ENCODE measurements around the gene PSORS1C1. TPM values are rescaled to one million over a fixed set of nuclear protein-coding genes. Genes with fewer than 3 reads are reported as not detected.

Gene PSORS1C1
- total RNA-seq, 1 donor from 2014 or later, result under 0.01 TPM

- Histone ChIP-seq H3K4me1 (ENCODE audit: control insufficient read depth in 3 of 3, insufficient read depth in 3 of 3, low read length in 3 of 3) (peaks cover 8 to 13% (median 11%) of the 10 kb centered on the region in 3 donors), H3K36me3 (ENCODE audit: control insufficient read depth in 3 of 3, insufficient read depth in 3 of 3, low read length in 3 of 3) (no peaks in the 10 kb centered on the region), H3K4me3 (ENCODE audit: low read length in 3 of 3) (no peak overlapping the region), H3K27me3 (ENCODE audit: control insufficient read depth in 3 of 3, insufficient read depth in 3 of 3, low read length in 3 of 3) (no peaks in the 10 kb centered on the region), H3K27ac (ENCODE audit: low read depth, low read length) (no peak overlapping the region), H3K9ac (ENCODE audit: low read depth in 1 of 3, low read length in 3 of 3) (no peak overlapping the region), H3K9me3 (ENCODE audit: control insufficient read depth in 3 of 3, low read length in 3 of 3) (no peaks in the 10 kb centered on the region)
Measured at GRCh38 chr6:31081872-31082271, 32.7 kb upstream of the PSORS1C1 start.

- Histone ChIP-seq H3K9ac (ENCODE audit: low read depth in 1 of 3, low read length in 3 of 3) (no peak overlapping the region), H3K27ac (ENCODE audit: low read depth, low read length) (no peak overlapping the region), H3K4me1 (ENCODE audit: control insufficient read depth in 3 of 3, insufficient read depth in 3 of 3, low read length in 3 of 3) (peaks cover 13 to 19% (median 15%) of the 10 kb centered on the region in 3 donors), H3K27me3 (ENCODE audit: control insufficient read depth in 3 of 3, insufficient read depth in 3 of 3, low read length in 3 of 3) (no peaks in the 10 kb centered on the region), H3K36me3 (ENCODE audit: control insufficient read depth in 3 of 3, insufficient read depth in 3 of 3, low read length in 3 of 3) (no peaks in the 10 kb centered on the region), H3K9me3 (ENCODE audit: control insufficient read depth in 3 of 3, low read length in 3 of 3) (no peaks in the 10 kb centered on the region), H3K4me3 (ENCODE audit: low read length in 3 of 3) (no peak overlapping the region)
Measured at GRCh38 chr6:31083742-31084354, 30.8 kb upstream of the PSORS1C1 start.

GRCh38 chr6:31086788-31087440, 27.7 kb upstream of the PSORS1C1 start:
- H3K27me3 ChIP-seq (ENCODE audit: control insufficient read depth in 3 of 3, insufficient read depth in 3 of 3, low read length in 3 of 3), result no peaks in the 10 kb centered on the region
- H3K36me3 ChIP-seq (ENCODE audit: control insufficient read depth in 3 of 3, insufficient read depth in 3 of 3, low read length in 3 of 3), result no peaks in the 10 kb centered on the region
- no peak overlapping the region for H3K9ac ChIP-seq (ENCODE audit: low read depth in 1 of 3, low read length in 3 of 3)
- H3K9me3 ChIP-seq (ENCODE audit: control insufficient read depth in 3 of 3, low read length in 3 of 3), result no peaks in the 10 kb centered on the region
- H3K4me3 ChIP-seq (ENCODE audit: low read length in 3 of 3), result no peak overlapping the region
- peaks cover 12 to 14% (median 13%) of the 10 kb centered on the region in 3 donors for H3K4me1 ChIP-seq (ENCODE audit: control insufficient read depth in 3 of 3, insufficient read depth in 3 of 3, low read length in 3 of 3)
- H3K27ac ChIP-seq (ENCODE audit: low read depth, low read length), result no peak overlapping the region

- Histone ChIP-seq H3K9me3 (ENCODE audit: control insufficient read depth in 3 of 3, low read length in 3 of 3) (no peaks in the 10 kb centered on the region), H3K36me3 (ENCODE audit: control insufficient read depth in 3 of 3, insufficient read depth in 3 of 3, low read length in 3 of 3) (no peaks in the 10 kb centered on the region), H3K27me3 (ENCODE audit: control insufficient read depth in 3 of 3, insufficient read depth in 3 of 3, low read length in 3 of 3) (no peaks in the 10 kb centered on the region), H3K9ac (ENCODE audit: low read depth in 1 of 3, low read length in 3 of 3) (no peak overlapping the region), H3K4me1 (ENCODE audit: control insufficient read depth in 3 of 3, insufficient read depth in 3 of 3, low read length in 3 of 3) (peaks cover 12 to 14% (median 13%) of the 10 kb centered on the region in 3 donors), H3K27ac (ENCODE audit: low read depth, low read length) (no peak overlapping the region), H3K4me3 (ENCODE audit: low read length in 3 of 3) (no peak overlapping the region)
Measured at GRCh38 chr6:31087494-31088089, 27.0 kb upstream of the PSORS1C1 start.

GRCh38 chr6:31090275-31090972, 24.2 kb upstream of the PSORS1C1 start:
- Histone ChIP-seq H3K27me3 (ENCODE audit: control insufficient read depth in 3 of 3, insufficient read depth in 3 of 3, low read length in 3 of 3) (no peaks in the 10 kb centered on the region), H3K9me3 (ENCODE audit: control insufficient read depth in 3 of 3, low read length in 3 of 3) (no peaks in the 10 kb centered on the region), H3K9ac (ENCODE audit: low read depth in 1 of 3, low read length in 3 of 3) (no peak overlapping the region), H3K4me1 (ENCODE audit: control insufficient read depth in 3 of 3, insufficient read depth in 3 of 3, low read length in 3 of 3) (peaks cover 7 to 19% (median 14%) of the 10 kb centered on the region in 3 donors), H3K36me3 (ENCODE audit: control insufficient read depth in 3 of 3, insufficient read depth in 3 of 3, low read length in 3 of 3) (no peaks in the 10 kb centered on the region), H3K27ac (ENCODE audit: low read depth, low read length) (no peak overlapping the region), H3K4me3 (ENCODE audit: low read length in 3 of 3) (no peak overlapping the region)

- H3K9me3 ChIP-seq (ENCODE audit: control insufficient read depth in 3 of 3, low read length in 3 of 3), result no peaks in the 10 kb centered on the region
Measured at GRCh38 chr6:31090973-31091364, 23.6 kb upstream of the PSORS1C1 start.

GRCh38 chr6:31091680-31092079, 22.9 kb upstream of the PSORS1C1 start:
- Histone ChIP-seq H3K27me3 (ENCODE audit: control insufficient read depth in 3 of 3, insufficient read depth in 3 of 3, low read length in 3 of 3) (no peaks in the 10 kb centered on the region), H3K9ac (ENCODE audit: low read depth in 1 of 3, low read length in 3 of 3) (no peak overlapping the region), H3K4me1 (ENCODE audit: control insufficient read depth in 3 of 3, insufficient read depth in 3 of 3, low read length in 3 of 3) (peaks cover 7 to 19% (median 14%) of the 10 kb centered on the region in 3 donors), H3K36me3 (ENCODE audit: control insufficient read depth in 3 of 3, insufficient read depth in 3 of 3, low read length in 3 of 3) (no peaks in the 10 kb centered on the region), H3K9me3 (ENCODE audit: control insufficient read depth in 3 of 3, low read length in 3 of 3) (no peaks in the 10 kb centered on the region), H3K4me3 (ENCODE audit: low read length in 3 of 3) (no peak overlapping the region), H3K27ac (ENCODE audit: low read depth, low read length) (no peak overlapping the region)

More at GRCh38 chr6:31090973-31091364, 23.6 kb upstream of the PSORS1C1 start:
- Histone ChIP-seq H3K27ac (ENCODE audit: low read depth, low read length) (no peak overlapping the region), H3K4me3 (ENCODE audit: low read length in 3 of 3) (no peak overlapping the region), H3K36me3 (ENCODE audit: control insufficient read depth in 3 of 3, insufficient read depth in 3 of 3, low read length in 3 of 3) (no peaks in the 10 kb centered on the region), H3K4me1 (ENCODE audit: control insufficient read depth in 3 of 3, insufficient read depth in 3 of 3, low read length in 3 of 3) (peaks cover 7 to 19% (median 14%) of the 10 kb centered on the region in 3 donors), H3K27me3 (ENCODE audit: control insufficient read depth in 3 of 3, insufficient read depth in 3 of 3, low read length in 3 of 3) (no peaks in the 10 kb centered on the region), H3K9ac (ENCODE audit: low read depth in 1 of 3, low read length in 3 of 3) (no peak overlapping the region)

- Histone ChIP-seq H3K9ac (ENCODE audit: low read depth in 1 of 3, low read length in 3 of 3) (no peak overlapping the region), H3K4me1 (ENCODE audit: control insufficient read depth in 3 of 3, insufficient read depth in 3 of 3, low read length in 3 of 3) (peaks cover 2 to 13% (median 11%) of the 10 kb centered on the region in 3 donors), H3K9me3 (ENCODE audit: control insufficient read depth in 3 of 3, low read length in 3 of 3) (no peaks in the 10 kb centered on the region), H3K27me3 (ENCODE audit: control insufficient read depth in 3 of 3, insufficient read depth in 3 of 3, low read length in 3 of 3) (no peaks in the 10 kb centered on the region), H3K27ac (ENCODE audit: low read depth, low read length) (no peak overlapping the region), H3K4me3 (ENCODE audit: low read length in 3 of 3) (no peak overlapping the region), H3K36me3 (ENCODE audit: control insufficient read depth in 3 of 3, insufficient read depth in 3 of 3, low read length in 3 of 3) (no peaks in the 10 kb centered on the region)
Measured at GRCh38 chr6:31092238-31092637, 22.4 kb upstream of the PSORS1C1 start.

GRCh38 chr6:31092769-31093505, 21.7 kb upstream of the PSORS1C1 start:
- Histone ChIP-seq H3K27ac (ENCODE audit: low read depth, low read length) (no peak overlapping the region), H3K36me3 (ENCODE audit: control insufficient read depth in 3 of 3, insufficient read depth in 3 of 3, low read length in 3 of 3) (no peaks in the 10 kb centered on the region), H3K4me3 (ENCODE audit: low read length in 3 of 3) (no peak overlapping the region), H3K9ac (ENCODE audit: low read depth in 1 of 3, low read length in 3 of 3) (no peak overlapping the region), H3K27me3 (ENCODE audit: control insufficient read depth in 3 of 3, insufficient read depth in 3 of 3, low read length in 3 of 3) (no peaks in the 10 kb centered on the region), H3K9me3 (ENCODE audit: control insufficient read depth in 3 of 3, low read length in 3 of 3) (no peaks in the 10 kb centered on the region), H3K4me1 (ENCODE audit: control insufficient read depth in 3 of 3, insufficient read depth in 3 of 3, low read length in 3 of 3) (peaks cover 0 to 12% (median 11%) of the 10 kb centered on the region in 3 donors)
